Activated T-cell treated with anti-CD3 and anti-CD28 coated beads, Interleukin-2, amount 50 U/mL, for 24 hours (primary cell): ENCODE measurements around the gene BIN1.

ENCODE experiments used
- DNase-seq: peaks from one replicate; pipeline ENCODE4 v3.0.0-alpha.2; 2020
- H3K27ac Mint-ChIP-seq: 2 replicates; pipeline ENCODE4 v1.8.0; 2020; ENCODE audit warnings: mild to moderate bottlenecking, mixed read lengths
- H3K27me3 Mint-ChIP-seq: 2 replicates; pipeline ENCODE4 v1.8.0; 2020; ENCODE audit warnings: mixed read lengths
- H3K36me3 Mint-ChIP-seq: 2 replicates; pipeline ENCODE4 v1.8.0; 2020; ENCODE audit warnings: low read depth, mixed read lengths
- H3K4me1 Mint-ChIP-seq: 2 replicates; pipeline ENCODE4 v1.8.0; 2020; ENCODE audit warnings: low read depth, mixed read lengths
- H3K4me3 Mint-ChIP-seq: 2 replicates; pipeline ENCODE4 v1.8.0; 2020; ENCODE audit warnings: mild to moderate bottlenecking, moderate library complexity, mixed read lengths
- H3K9me3 Mint-ChIP-seq: 2 replicates; pipeline ENCODE4 v1.8.0; 2020; ENCODE audit warnings: mixed read lengths

BIN1 gene

DNA sequence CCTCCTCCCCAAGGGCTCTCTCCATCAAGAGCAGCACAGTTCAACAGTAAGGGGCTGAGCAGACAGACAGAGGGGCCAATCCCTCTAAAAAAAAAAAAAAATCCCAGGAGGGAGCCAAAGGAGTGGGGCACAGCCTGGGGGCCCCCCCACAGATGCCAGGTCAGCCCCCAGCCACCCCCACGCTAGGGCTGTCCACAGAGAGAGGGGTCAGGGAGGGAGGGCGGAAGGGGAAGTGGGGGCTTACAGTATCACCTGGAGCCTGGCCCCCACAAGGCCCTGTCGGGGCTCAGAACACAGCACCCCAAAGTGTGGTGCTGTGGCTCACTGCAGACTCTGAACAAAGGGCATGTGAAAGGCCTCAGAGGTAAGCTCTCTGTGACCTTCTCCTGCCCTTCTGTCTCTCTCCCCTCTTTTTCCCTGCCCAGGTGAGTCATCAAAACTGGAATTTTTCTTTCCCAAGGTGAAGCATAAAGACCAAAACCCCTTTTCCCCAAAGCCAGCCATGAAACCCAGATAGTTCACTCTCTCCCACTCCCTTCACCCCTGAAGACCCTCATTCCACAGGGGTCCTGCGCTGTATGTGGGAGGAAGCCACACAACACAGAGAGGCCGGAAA, 13.9 kb downstream of the BIN1 start:
- Mint-ChIP-seq H3K4me1 (peaks cover 4% of the 10 kb centered on the region), H3K36me3 (no peaks in the 10 kb centered on the region), H3K27me3 (no peaks in the 10 kb centered on the region), H3K9me3 (no peaks in the 10 kb centered on the region), H3K4me3 (no peak overlapping the region), H3K27ac (no peak overlapping the region)
- DNase-seq = no peak

DNA sequence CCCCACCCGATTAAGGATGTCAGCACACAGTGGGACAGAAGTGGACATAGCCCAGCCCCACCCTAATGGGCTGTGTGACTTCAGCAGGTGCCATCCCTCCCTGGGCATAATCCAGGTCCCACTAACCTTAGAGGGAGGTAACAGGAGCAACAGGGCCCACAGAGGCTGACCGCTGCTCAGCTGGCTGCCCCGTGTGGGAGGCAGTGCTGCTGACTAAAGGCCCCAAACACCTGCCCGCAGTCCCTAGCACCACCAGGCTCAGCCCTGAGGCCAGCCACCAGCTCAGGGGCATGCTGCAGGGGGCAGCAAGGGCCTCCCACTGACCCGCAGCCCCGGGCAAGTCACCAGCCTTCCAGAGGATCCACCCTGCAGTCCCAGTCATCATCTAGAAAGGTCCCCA, 14.6 kb downstream of the BIN1 start:
- Mint-ChIP-seq H3K4me3 (no peak overlapping the region), H3K27ac (no peak overlapping the region), H3K27me3 (no peaks in the 10 kb centered on the region), H3K4me1 (peaks cover 4% of the 10 kb centered on the region), H3K36me3 (no peaks in the 10 kb centered on the region), H3K9me3 (no peaks in the 10 kb centered on the region)
- DNase-seq = no peak

- H3K36me3 Mint-ChIP-seq = no peaks in the 10 kb centered on the region
- no peak overlapping the region for H3K27ac Mint-ChIP-seq
- no peak for DNase-seq
- no peaks in the 10 kb centered on the region for H3K27me3 Mint-ChIP-seq
- no peaks in the 10 kb centered on the region for H3K9me3 Mint-ChIP-seq
- no peak overlapping the region for H3K4me3 Mint-ChIP-seq
- H3K4me1 Mint-ChIP-seq = peaks cover 5% of the 10 kb centered on the region
Observed at GRCh38 chr2:127091886-127092285, 15.1 kb downstream of the BIN1 start.

DNA sequence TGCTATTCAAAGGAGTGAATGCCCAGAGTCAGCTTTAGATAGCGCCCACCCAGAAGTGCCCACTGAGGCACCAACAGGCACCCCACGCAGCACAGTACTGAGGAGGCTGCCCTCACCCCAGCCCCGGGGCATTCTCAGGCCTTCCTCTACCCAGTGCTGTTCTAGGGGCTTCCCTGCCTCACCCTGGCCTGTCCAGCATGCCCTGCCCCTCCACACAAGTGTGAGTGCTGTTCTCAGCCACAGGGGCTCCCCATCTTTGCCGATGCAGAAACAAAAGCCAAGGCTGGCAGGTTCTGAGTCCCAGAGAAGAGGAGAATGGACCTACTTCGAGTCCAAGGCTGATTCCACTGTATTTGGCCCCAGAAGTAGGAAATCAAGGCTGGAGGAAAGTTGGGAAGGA, 15.8 kb downstream of the BIN1 start:
- H3K27me3 Mint-ChIP-seq = no peaks in the 10 kb centered on the region
- H3K36me3 Mint-ChIP-seq = no peaks in the 10 kb centered on the region
- DNase-seq = no peak
- no peak overlapping the region for H3K4me3 Mint-ChIP-seq
- no peak overlapping the region for H3K27ac Mint-ChIP-seq
- H3K4me1 Mint-ChIP-seq = peaks cover 9% of the 10 kb centered on the region
- H3K9me3 Mint-ChIP-seq = no peaks in the 10 kb centered on the region

DNA sequence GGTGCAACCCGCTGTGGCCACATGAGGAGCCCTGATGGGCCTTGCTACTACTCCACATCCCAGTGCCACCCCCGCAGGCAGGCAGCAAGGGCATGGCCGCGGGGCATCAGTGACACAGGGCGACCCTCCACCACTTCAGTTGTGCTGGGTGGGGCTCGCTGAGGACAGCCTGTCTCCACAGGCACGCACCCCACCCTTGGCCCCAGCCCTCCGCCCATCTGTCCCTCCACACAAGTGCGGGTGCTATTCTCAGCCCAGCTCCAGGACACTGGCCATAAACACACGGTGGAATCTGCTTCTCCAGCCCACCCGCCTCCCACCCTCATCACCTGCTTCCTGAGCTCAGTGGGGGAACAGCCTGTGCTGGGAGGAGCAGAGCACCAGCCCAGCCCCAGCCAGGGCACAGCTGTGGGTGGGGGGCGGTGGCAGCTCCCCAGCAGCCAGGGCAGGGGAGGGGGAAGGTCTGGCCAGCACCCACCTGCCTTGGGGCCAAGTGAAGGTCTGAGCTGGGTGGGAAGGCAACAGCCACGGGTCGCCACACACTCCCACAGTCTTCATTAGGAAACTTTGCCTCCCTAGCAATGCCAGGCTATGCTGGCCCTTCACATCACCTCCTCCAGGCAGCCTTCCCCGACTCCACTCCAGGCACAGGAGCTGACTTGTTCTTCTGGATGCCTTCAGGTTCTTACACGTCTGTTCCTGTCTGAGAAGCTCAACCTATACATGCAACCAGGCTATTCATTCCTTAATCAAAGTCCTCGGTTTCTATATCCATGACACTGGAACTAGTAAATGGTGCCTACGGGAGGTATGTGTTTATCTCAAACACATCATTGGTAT, 16.5 kb downstream of the BIN1 start:
- Mint-ChIP-seq H3K27me3 (no peaks in the 10 kb centered on the region), H3K4me1 (peaks cover 14% of the 10 kb centered on the region), H3K9me3 (no peaks in the 10 kb centered on the region), H3K4me3 (no peak overlapping the region), H3K36me3 (no peaks in the 10 kb centered on the region), H3K27ac (no peak overlapping the region)
- DNase-seq = no peak

DNA sequence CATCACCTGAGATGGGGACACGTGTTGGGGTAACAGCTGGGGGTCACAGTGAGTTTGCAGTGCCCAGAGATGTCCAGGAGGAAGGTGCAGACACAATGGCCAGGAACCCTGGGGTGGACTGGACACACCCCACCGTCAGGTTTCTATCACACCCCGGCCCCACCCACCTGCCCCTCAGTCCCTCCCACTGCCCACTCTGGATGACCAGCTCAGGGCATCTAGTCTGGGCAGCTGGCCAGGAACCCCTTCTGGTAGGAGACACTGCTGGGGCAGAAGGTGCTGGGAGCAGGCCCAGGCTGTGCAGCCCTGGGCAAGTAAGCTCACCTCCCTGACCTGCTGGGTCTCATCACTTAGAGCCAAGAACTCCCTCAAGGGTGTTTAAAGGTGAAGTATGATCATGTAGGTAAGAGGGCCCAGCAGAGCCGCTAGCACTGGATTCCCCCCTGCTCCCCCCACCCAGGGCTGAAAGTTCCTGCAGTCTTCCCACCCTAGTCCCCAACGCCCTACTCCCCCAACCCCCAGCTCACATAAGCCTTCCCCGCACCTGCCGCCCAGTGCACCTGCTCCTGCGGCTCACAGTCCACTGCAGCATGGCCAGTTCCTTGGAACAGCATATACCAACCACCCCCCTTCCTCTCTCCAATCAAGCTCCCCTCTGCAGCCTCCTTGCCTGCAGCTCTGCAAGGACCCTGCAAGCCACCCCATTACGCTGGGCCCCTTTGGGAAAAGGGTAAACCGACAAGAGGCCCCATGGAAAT, 17.3 kb downstream of the BIN1 start:
- H3K4me1 Mint-ChIP-seq = peaks cover 22% of the 10 kb centered on the region
- no peaks in the 10 kb centered on the region for H3K9me3 Mint-ChIP-seq
- no peaks in the 10 kb centered on the region for H3K36me3 Mint-ChIP-seq
- no peak for DNase-seq
- H3K4me3 Mint-ChIP-seq = no peak overlapping the region
- H3K27me3 Mint-ChIP-seq = no peaks in the 10 kb centered on the region
- H3K27ac Mint-ChIP-seq = no peak overlapping the region

DNA sequence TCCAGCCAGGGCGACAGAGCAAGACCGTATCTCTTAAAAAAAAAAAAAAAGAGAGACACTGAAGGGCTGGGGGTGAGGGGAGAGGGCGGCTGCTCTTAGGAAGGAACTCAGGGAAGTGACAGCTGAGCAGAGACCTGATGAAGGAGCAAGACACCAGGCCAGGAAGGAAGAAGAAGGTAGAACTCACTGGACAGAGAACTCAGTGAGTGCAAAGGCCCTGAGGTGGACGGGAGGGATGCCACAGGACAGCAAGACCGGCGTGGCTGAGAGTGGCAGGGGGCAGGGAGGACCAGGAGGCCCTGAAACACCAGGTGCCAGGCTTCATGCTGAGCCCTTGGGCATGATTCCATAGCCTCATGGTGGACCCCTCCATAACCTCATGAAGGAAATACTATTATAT, 18.2 kb downstream of the BIN1 start:
- no peak overlapping the region for H3K27ac Mint-ChIP-seq
- H3K4me1 Mint-ChIP-seq = peaks cover 32% of the 10 kb centered on the region
- no peaks in the 10 kb centered on the region for H3K9me3 Mint-ChIP-seq
- H3K36me3 Mint-ChIP-seq = no peaks in the 10 kb centered on the region
- H3K27me3 Mint-ChIP-seq = no peaks in the 10 kb centered on the region
- no peak overlapping the region for H3K4me3 Mint-ChIP-seq
- no peak for DNase-seq

- Mint-ChIP-seq H3K4me3 (no peak overlapping the region), H3K36me3 (no peaks in the 10 kb centered on the region), H3K27ac (no peak overlapping the region), H3K9me3 (no peaks in the 10 kb centered on the region), H3K4me1 (peaks cover 35% of the 10 kb centered on the region), H3K27me3 (no peaks in the 10 kb centered on the region)
- DNase-seq = no peak
Observed at GRCh38 chr2:127087791-127088495, 19.0 kb downstream of the BIN1 start.

GRCh38 chr2:127086990-127087790, 19.8 kb downstream of the BIN1 start:
- Mint-ChIP-seq H3K4me3 (no peak overlapping the region), H3K27ac (no peak overlapping the region), H3K9me3 (no peaks in the 10 kb centered on the region), H3K36me3 (no peaks in the 10 kb centered on the region), H3K27me3 (no peaks in the 10 kb centered on the region), H3K4me1 (peaks cover 43% of the 10 kb centered on the region)
- DNase-seq = no peak

GRCh38 chr2:127085317-127085681, 21.7 kb downstream of the BIN1 start:
- peak; percentile 60 for DNase-seq
- Mint-ChIP-seq H3K9me3 (no peaks in the 10 kb centered on the region), H3K27me3 (no peaks in the 10 kb centered on the region), H3K4me1 (peaks cover 55% of the 10 kb centered on the region), H3K27ac (peak overlapping the region; percentile 93), H3K4me3 (peak overlapping the region; percentile 43), H3K36me3 (peaks cover 8% of the 10 kb centered on the region)

DNA sequence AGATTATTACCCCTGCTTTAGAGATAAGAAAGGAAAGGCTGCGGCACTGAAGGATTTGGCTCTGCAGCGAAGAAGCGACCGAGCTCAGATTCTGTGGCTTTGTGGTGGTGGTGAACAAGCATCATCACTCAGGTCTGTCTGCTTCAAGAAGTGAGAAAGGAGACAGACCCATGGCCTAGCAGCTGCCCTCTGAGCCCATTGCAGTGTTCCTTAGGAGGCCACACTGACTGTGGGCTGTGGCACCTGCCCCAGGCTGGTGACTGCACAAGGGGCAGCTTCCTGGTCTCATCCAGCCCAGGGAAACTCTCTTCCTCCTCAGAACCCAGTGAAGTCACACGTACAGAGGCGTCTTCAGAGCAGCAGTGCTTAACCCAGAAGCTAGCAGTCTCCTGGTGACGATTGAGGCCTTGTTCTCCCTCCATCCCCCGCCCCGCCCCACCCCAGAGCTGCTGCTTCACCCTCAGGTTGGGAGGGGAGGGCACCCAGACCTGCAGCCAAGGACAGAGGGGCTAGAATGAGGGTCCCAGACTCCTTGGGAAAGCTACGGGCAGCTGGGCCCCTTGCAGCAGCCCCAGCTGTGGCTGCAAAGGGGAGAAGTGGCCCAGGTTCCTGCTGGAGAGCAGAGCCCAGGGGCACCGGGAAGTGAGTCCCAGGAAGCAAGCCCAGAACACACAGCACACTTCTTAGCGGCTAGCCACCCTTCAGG, 22.2 kb downstream of the BIN1 start:
- Mint-ChIP-seq H3K4me3 (no peak overlapping the region), H3K27ac (peak overlapping the region; percentile 93), H3K36me3 (peaks cover 8% of the 10 kb centered on the region), H3K4me1 (peaks cover 60% of the 10 kb centered on the region), H3K9me3 (no peaks in the 10 kb centered on the region), H3K27me3 (no peaks in the 10 kb centered on the region)
- peak; percentile 68 for DNase-seq

GRCh38 chr2:127083819-127084503, 23.0 kb downstream of the BIN1 start:
- no peaks in the 10 kb centered on the region for H3K9me3 Mint-ChIP-seq
- peak overlapping the region; percentile 61 for H3K27ac Mint-ChIP-seq
- peaks cover 9% of the 10 kb centered on the region for H3K36me3 Mint-ChIP-seq
- H3K27me3 Mint-ChIP-seq = no peaks in the 10 kb centered on the region
- DNase-seq = no peak
- no peak overlapping the region for H3K4me3 Mint-ChIP-seq
- peaks cover 68% of the 10 kb centered on the region for H3K4me1 Mint-ChIP-seq

DNA sequence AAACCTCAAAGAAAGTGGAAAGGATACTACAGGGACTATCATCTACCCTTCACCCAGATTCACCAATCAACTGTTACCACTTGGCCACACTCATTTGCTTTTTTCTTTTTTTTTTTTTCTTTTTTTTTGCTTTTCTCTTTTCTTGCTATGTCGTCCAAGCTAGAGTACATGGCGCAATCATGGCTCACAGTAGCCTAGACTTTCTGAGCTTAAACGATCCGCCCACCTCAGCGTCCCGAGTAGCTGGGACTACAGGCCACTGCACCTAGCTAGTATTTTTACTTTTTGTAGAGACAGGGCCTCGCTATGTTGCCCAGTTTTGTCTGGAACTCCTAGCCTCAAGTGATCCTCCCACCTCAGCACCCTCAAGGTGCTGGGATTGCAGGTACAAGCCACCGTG, 24.0 kb downstream of the BIN1 start:
- no peak overlapping the region for H3K4me3 Mint-ChIP-seq
- no peaks in the 10 kb centered on the region for H3K9me3 Mint-ChIP-seq
- peaks cover 11% of the 10 kb centered on the region for H3K36me3 Mint-ChIP-seq
- H3K27me3 Mint-ChIP-seq = no peaks in the 10 kb centered on the region
- H3K27ac Mint-ChIP-seq = no peak overlapping the region
- DNase-seq = no peak
- peaks cover 78% of the 10 kb centered on the region for H3K4me1 Mint-ChIP-seq
